GM19023 (cell line): ENCODE results near the gene PPIF.

Experiments used
- ATAC-seq: cut with Tn5 transposase; IDR thresholded peaks from one replicate; pipeline ENCODE4 v1.9.1; 2021; ENCODE audit warnings: mild to moderate bottlenecking, moderate library complexity; ENCODE audit not compliant: unreplicated experiment

Gene PPIF

GRCh38 chr10:79367426-79368189, 20.3 kb downstream of the PPIF start:
- ATAC-seq, result no peak

- ATAC-seq, result no peak
Measured at GRCh38 chr10:79372871-79373270, 25.6 kb downstream of the PPIF start.

GRCh38 chr10:79374312-79375191, 27.3 kb downstream of the PPIF start:
- ATAC-seq, result peak; percentile 50

- no peak for ATAC-seq
Measured at GRCh38 chr10:79375321-79376077, 28.2 kb downstream of the PPIF start.

DNA sequence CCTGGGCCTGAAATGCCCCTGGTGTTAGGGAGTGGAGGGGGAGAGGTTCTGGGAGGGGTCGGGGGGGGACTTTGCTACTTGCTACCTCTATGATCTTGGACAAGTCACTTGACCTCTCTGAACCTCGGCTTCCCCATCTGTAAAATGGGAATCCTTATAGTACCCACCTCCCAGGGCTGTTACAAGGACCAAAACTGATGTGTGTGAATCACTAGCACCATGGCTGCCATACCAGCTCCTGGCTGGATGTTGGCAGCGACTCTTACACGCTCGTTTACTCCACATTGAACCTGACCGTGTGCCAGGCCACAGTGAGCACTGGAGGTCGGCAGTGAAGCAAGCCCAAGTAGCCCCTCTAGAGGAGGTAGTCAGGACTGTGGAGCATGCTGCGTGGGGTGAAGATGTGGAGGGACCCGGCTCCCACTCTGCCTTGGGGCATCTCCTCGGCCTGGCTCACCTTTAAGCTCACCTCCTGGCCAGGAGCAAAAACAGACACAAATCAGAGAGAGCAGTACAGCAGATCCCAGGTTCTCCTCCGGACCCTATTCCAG, 28.9 kb downstream of the PPIF start:
- ATAC-seq, result no peak

DNA sequence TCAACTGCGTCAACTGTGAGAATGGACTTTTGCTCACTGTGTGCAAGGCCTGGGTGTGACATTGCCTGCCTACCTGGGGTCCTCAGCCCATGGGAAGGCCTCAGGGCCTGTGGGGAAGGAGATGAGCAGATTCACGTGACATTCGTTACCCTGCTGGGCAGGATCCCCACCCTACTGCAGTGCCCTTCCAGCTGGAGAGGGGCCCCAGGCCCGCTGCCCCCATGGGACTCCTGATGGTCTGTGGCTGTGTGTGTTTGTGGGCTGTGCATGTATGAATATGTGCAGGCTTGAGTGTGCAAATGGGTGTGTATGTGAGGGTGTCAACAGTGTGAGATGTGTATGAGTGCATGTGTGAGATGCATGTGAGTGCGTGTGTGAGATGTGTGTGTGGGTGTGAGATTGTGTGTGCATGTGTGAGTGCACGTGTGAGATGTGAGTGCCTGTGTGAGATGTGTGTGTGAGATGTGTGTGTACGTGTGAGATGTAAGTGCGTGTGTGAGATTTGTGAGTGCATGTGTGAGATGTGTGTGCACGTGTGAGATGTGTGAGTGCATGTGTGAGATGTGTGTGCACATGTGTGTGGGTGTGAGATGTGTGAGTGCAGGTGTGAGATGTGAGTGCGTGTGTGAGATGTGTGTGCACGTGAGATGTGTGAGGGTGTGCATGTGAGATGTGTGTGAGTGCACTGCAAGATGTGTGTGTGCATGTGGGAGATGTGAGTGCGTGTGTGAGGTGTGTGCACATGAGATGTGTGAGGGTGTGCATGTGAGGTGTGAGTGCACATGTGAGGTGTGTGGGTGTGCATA, 29.7 kb downstream of the PPIF start:
- no peak for ATAC-seq

- ATAC-seq, result no peak
Measured at GRCh38 chr10:79377557-79378382, 30.5 kb downstream of the PPIF start.

GRCh38 chr10:79378383-79378646, 31.0 kb downstream of the PPIF start:
- ATAC-seq, result no peak

DNA sequence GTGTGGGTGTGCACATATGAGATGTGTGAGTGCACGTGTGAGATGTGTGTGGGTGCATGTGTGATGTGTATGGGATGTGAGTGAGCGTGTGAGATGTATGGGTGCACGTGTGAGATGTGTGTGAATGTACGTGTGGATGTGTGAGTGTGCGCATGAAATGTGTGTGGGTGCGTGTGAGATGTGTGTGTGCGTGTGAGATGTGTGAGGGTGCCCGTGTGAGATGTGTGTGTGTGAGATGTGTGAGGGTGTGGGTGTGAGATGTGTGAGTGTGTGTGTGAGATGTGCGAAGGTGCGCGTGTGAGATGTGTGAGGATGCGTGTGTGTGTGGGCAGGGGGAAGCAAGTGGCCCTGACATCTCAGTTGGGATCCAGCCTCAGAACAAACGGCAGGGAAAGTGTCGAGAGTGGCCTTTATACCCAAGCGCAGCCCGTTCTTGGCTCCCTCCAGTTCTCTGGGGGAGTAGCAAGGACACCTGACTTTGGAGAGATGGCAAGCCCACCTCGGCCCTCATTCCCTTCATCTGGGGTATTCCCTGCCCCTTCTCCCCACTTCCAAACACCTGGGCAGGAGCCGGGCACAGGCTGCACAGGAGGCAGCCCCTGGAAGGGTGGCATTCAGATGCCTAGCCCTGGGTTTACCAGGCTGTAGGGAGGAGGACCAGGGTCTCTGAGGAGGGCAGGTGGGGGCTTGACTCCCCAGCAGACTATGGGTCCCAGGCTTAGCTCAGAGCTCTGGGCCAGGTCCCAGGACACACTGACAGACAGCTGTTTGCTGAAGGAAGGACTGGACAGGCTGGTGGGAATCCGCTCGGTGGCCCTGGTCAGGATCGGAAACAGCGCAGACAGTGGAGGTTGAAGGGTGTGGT, 31.6 kb downstream of the PPIF start:
- ATAC-seq, result no peak

GRCh38 chr10:79379512-79380124, 32.3 kb downstream of the PPIF start:
- ATAC-seq, result no peak

GRCh38 chr10:79380125-79380945, 33.1 kb downstream of the PPIF start:
- ATAC-seq, result no peak

DNA sequence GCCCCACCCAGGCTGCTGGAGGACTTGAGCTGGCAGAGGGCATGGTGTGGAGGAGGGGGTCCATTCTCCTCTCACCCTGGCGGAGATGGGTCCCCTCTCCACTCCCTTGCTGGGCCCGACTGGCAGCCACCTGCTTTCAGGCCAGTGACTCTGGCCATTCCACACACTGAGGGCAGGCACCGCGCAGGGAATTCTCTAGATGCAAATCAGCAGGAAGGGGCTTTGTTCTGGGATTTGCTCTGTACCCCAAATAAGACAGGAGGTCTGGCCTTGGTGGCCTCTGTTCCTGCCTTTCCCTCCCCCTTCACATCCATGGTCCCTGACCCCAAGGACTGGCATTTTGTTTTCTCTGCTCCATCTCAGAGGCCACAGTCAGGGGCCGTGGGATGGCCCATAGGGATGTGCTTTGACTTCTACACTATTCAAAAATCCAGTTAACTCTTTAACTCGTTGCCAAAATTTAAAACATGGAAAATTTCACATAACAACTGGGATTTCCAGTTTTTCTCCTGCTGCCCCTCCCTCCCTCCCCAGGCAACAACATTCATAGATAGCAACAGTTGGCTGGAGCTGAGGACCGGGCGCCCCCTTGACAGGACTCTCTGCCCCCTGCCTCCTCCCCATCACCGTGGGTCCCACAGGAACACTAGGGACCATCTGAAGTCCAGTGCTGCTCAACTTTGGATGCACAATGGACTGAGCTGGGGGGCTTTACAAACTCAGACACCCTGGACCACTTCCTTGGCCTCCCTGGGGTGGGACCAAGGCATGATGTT, 33.9 kb downstream of the PPIF start:
- ATAC-seq, result no peak

DNA sequence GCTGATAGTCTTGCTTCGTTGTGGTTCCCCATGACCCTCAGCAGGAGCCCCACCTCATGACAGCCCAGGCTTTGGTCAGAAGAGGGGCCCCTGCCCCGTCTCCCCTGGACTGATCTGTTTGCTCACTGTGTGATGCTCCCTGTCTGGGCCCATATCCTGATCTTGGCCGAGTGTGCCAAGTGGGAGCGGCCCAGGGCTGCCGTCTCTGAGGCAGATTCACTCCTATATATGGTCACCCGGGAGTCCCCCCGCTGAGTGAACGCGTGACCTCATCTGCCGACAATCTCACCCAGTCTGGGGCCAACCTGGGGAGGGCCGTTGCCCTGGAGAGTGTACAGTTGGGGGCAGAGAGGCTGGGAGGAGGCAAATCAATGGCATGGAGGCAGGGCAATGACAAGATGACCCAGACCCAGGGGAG, 34.5 kb downstream of the PPIF start:
- ATAC-seq, result no peak

- no peak for ATAC-seq
Measured at GRCh38 chr10:79382491-79382941, 35.2 kb downstream of the PPIF start.

GRCh38 chr10:79383974-79384606, 36.8 kb downstream of the PPIF start:
- ATAC-seq, result no peak

GRCh38 chr10:79384773-79385391, 37.6 kb downstream of the PPIF start:
- no peak for ATAC-seq
